DOHH2 (cell line): ENCODE measurements around the gene PLSCR3.

Source experiments
- EZH2phosphoT487 ChIP-seq: fragments of 200-600 bp; sonication (generic); IDR thresholded peaks from 2 replicates; pipeline ENCODE4 v1.6.1; 2017; ENCODE audit warnings: borderline replicate concordance, mild to moderate bottlenecking, antibody characterized with exemption, low read length, moderate library complexity, mixed read lengths
- TF ChIP-seq, protein P1 (sequence below): fragments of 200-600 bp; sonication (generic); IDR thresholded peaks from one replicate; pipeline ENCODE4 v1.5.1; 2014; ENCODE audit warnings: antibody characterized with exemption, mild to moderate bottlenecking, low read depth, low read length; ENCODE audit not compliant: poor library complexity, severe bottlenecking

DNA sequence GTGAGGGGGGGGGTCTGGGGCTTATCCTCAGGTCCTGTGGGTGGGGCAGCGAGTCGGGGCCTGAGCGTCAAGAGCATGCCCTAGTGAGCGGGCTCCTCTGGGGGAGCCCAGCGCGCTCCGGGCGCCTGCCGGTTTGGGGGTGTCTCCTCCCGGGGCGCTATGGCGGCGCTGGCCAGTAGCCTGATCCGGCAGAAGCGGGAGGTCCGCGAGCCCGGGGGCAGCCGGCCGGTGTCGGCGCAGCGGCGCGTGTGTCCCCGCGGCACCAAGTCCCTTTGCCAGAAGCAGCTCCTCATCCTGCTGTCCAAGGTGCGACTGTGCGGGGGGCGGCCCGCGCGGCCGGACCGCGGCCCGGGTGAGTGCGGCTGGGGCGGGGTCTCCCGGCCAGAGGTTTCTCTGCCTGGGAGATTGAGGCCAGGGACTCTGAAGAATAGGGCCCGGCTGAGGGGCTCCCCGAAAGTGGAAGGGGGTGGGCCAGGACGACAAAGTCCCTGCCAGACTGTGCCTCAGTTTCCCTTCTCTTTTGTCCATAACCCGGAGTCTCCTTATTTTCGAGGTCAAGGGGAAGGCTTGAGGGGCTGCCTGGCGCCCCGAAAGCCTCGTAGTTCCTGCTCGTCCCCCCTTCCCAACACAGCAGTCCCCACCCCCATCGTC lies 45.3 kb upstream of the PLSCR3 start, which contains the start of gene FGF11:
- TF ChIP-seq, protein P1, sequence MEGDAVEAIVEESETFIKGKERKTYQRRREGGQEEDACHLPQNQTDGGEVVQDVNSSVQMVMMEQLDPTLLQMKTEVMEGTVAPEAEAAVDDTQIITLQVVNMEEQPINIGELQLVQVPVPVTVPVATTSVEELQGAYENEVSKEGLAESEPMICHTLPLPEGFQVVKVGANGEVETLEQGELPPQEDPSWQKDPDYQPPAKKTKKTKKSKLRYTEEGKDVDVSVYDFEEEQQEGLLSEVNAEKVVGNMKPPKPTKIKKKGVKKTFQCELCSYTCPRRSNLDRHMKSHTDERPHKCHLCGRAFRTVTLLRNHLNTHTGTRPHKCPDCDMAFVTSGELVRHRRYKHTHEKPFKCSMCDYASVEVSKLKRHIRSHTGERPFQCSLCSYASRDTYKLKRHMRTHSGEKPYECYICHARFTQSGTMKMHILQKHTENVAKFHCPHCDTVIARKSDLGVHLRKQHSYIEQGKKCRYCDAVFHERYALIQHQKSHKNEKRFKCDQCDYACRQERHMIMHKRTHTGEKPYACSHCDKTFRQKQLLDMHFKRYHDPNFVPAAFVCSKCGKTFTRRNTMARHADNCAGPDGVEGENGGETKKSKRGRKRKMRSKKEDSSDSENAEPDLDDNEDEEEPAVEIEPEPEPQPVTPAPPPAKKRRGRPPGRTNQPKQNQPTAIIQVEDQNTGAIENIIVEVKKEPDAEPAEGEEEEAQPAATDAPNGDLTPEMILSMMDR: no peak
- peak; percentile 39; the same call in 1 of the 2 replicates for TF ChIP-seq EZH2phosphoT487
